Osteoblast (primary cell): ENCODE data around the gene LEPROT. TPM values are rescaled to one million over a fixed set of nuclear protein-coding genes. Genes with fewer than 3 reads are reported as not detected.
"Not testable (repeated sequence)": the region's sequence is repeated elsewhere in the genome, so short reads cannot be mapped to it uniquely, and the experiment has no call there.

Source experiments
- DNase-seq: peaks from one replicate; pipeline ENCODE4 v3.0.0; 2011; ENCODE audit warnings: low spot score, mixed read lengths; ENCODE audit not compliant: insufficient read length; ENCODE audit errors: missing footprints
- H2AFZ ChIP-seq: 2 replicates; pipeline ENCODE4 v1.6.0; 2011; ENCODE audit warnings: mild to moderate bottlenecking, low read length
- H3K27ac ChIP-seq: 2 replicates; pipeline ENCODE4 v1.5.1; 2011; ENCODE audit warnings: mild to moderate bottlenecking, low read depth, low read length, moderate library complexity
- H3K27me3 ChIP-seq: 2 replicates; pipeline ENCODE4 v1.6.0; 2012; ENCODE audit warnings: mild to moderate bottlenecking, control low read depth, inconsistent platforms, low read length, moderate library complexity; ENCODE audit not compliant: insufficient read depth
- H3K36me3 ChIP-seq: 2 replicates; pipeline ENCODE4 v1.5.1; 2011; ENCODE audit warnings: mild to moderate bottlenecking, low read length, control low read depth, moderate library complexity; ENCODE audit not compliant: insufficient read depth
- H3K4me1 ChIP-seq: 2 replicates; pipeline ENCODE4 v1.5.1; 2011; ENCODE audit warnings: mild to moderate bottlenecking, low read length, control low read depth, moderate library complexity; ENCODE audit not compliant: insufficient read depth
- H3K4me2 ChIP-seq: 2 replicates; pipeline ENCODE4 v1.6.0; 2011; ENCODE audit warnings: mild to moderate bottlenecking, low read length; ENCODE audit not compliant: insufficient read depth
- H3K4me3 ChIP-seq: fragments of 200-600 bp; sonication (generic); 3 replicates; pipeline ENCODE4 v1.5.1; 2012; ENCODE audit warnings: mild to moderate bottlenecking, low read length, inconsistent platforms; ENCODE audit not compliant: insufficient read depth
- H3K79me2 ChIP-seq: 2 replicates; pipeline ENCODE4 v1.6.0; 2012; ENCODE audit warnings: mild to moderate bottlenecking, low read length, control low read depth, inconsistent platforms; ENCODE audit not compliant: insufficient read depth
- H3K9me3 ChIP-seq: 2 replicates; pipeline ENCODE4 v1.5.1; 2011; ENCODE audit warnings: low read depth, low read length, control low read depth
- H4K20me1 ChIP-seq: 2 replicates; pipeline ENCODE4 v1.6.0; 2012; ENCODE audit warnings: mild to moderate bottlenecking, low read length, control low read depth; ENCODE audit not compliant: insufficient read depth
- total RNA-seq: library from RNA; depleted of rRNA; stranded (reverse); fragments of >200 nt; gene quantifications from 2 replicates; pipeline ENCODE4 v1.2.3, GENCODE V29; 2012
- TF ChIP-seq, protein P1 (sequence below): IDR thresholded peaks from 2 replicates; pipeline ENCODE4 v1.5.1; 2011; ENCODE audit warnings: mild to moderate bottlenecking, low read depth, low read length, moderate library complexity; ENCODE audit errors: extremely low read depth

Gene LEPROT
- total RNA-seq, 1 donor = 87.9 TPM

DNA sequence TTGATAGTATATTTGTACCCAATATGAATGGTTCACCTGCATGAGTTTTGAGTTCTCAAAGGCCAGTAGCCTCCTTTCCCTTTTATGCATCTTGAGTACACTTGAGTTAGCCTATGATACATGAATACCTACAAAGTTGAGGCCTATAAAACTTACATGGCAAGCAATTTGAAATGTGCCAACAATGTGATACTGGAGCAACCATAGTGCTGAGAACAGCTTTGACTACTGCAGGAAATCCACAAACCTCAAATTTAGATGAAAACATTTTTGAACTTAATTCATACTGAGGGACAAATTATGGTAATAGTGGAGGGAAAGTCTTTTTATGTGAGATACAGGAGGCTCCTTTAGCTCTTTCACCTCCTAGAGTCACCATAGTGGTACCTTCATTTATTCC is 37.4 kb downstream of the LEPROT start:
- H3K27ac ChIP-seq = no peak overlapping the region

DNA sequence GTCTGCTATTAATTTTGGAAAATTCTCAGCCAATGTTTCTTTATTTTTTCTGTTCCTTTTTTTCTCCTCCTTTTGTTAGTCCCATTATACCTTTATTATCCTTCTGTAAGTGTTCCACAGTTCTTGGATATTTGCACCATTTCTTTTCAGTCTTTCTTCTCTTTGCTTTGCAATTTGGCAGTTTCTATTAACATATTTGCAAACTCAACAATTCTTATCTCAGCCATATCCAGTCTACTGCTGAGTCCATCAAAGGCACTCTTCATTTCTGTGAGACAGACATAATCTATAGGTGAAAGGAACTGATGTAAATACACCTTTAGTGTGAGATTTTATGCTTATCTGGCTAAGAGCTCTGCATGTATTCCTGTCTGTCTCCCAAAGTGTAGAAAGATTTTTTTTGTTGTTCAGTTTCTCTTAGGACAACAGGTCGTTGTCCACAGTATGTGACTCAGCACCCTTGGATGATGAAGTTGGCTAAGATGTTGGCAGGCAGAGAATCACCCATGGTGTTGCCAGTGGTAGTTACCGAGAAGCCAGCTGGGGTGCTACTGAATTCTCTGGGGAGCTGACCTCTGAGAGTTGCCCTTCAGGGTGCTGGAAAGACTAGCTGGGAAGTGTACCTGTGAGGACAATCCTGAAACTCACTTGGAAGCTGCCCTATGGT is 38.4 kb downstream of the LEPROT start:
- Histone ChIP-seq H3K27me3 (no peaks in the 10 kb centered on the region), H3K4me3 (no peak overlapping the region), H2AFZ (no peak overlapping the region), H3K27ac (peak overlapping the region; percentile 10), H3K4me2 (no peak overlapping the region), H3K9me3 (no peaks in the 10 kb centered on the region), H3K79me2 (no peaks in the 10 kb centered on the region), H3K36me3 (no peaks in the 10 kb centered on the region), H3K4me1 (peaks cover 11% of the 10 kb centered on the region), H4K20me1 (no peaks in the 10 kb centered on the region)
- DNase-seq = peak; percentile 91
- TF ChIP-seq, protein P1, sequence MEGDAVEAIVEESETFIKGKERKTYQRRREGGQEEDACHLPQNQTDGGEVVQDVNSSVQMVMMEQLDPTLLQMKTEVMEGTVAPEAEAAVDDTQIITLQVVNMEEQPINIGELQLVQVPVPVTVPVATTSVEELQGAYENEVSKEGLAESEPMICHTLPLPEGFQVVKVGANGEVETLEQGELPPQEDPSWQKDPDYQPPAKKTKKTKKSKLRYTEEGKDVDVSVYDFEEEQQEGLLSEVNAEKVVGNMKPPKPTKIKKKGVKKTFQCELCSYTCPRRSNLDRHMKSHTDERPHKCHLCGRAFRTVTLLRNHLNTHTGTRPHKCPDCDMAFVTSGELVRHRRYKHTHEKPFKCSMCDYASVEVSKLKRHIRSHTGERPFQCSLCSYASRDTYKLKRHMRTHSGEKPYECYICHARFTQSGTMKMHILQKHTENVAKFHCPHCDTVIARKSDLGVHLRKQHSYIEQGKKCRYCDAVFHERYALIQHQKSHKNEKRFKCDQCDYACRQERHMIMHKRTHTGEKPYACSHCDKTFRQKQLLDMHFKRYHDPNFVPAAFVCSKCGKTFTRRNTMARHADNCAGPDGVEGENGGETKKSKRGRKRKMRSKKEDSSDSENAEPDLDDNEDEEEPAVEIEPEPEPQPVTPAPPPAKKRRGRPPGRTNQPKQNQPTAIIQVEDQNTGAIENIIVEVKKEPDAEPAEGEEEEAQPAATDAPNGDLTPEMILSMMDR = no peak

More for the DNA sequence above, 37.4 kb downstream of the LEPROT start:
- Histone ChIP-seq H4K20me1 (no peaks in the 10 kb centered on the region), H3K4me1 (peaks cover 11% of the 10 kb centered on the region), H3K36me3 (no peaks in the 10 kb centered on the region), H3K27me3 (no peaks in the 10 kb centered on the region), H3K79me2 (no peaks in the 10 kb centered on the region), H2AFZ (no peak overlapping the region), H3K4me3 (no peak overlapping the region), H3K9me3 (no peaks in the 10 kb centered on the region), H3K4me2 (no peak overlapping the region)
- TF ChIP-seq, protein P1 = no peak
- no peak for DNase-seq

DNA sequence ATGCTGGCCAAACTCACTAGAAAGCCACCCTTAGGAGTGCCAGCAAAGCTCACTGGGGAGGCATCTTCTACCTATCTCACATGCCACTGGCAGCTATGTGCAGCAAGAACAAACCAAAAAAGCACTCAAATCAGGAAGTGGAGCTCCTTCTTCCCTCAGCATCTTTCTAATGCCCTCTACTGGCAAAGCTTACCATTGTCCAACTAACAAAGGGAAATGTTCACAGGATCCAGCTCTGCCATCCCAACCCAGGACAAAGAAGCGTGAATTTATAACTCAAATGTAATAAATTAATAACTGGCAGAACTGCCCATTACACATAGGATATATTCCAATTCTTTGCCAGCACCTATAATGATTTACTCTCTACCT is 38.9 kb downstream of the LEPROT start:
- H4K20me1 ChIP-seq = no peaks in the 10 kb centered on the region
- H3K36me3 ChIP-seq = no peaks in the 10 kb centered on the region
- peak; percentile 76 for DNase-seq
- H3K79me2 ChIP-seq = no peaks in the 10 kb centered on the region
- H3K27me3 ChIP-seq = no peaks in the 10 kb centered on the region
- H3K4me1 ChIP-seq = peaks cover 11% of the 10 kb centered on the region
- H3K9me3 ChIP-seq = no peaks in the 10 kb centered on the region
- peak overlapping the region; percentile 10 for H3K27ac ChIP-seq
- no peak overlapping the region for H3K4me2 ChIP-seq
- TF ChIP-seq, protein P1 = peak; percentile 65
- H3K4me3 ChIP-seq = no peak overlapping the region
- H2AFZ ChIP-seq = no peak overlapping the region

DNA sequence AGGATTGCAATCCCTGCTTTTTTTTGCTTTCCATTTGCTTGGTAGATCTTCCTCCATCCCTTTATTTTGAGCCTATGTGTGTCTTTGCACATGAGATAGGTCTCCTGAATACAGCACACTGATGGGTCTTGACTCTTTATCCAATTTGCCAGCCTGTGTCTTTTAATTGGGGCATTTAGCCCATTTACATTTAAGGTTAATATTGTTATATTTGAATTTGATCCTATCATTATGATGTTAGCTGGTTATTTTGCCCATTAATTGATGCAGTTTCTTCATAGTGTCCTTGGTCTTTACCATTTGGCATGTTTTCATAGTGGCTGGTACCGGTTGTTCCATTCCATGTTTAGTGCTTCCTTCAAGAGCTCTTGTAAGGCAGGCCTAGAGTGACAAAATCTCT is 45.4 kb downstream of the LEPROT start:
- DNase-seq, H3K4me3 ChIP-seq, H3K36me3 ChIP-seq, H3K27me3 ChIP-seq, H3K27ac ChIP-seq, H4K20me1 ChIP-seq, H2AFZ ChIP-seq, H3K9me3 ChIP-seq, H3K79me2 ChIP-seq, H3K4me2 ChIP-seq: not testable (repeated sequence)
- peaks cover 34% of the 10 kb centered on the region for H3K4me1 ChIP-seq
